ENCODE data around the gene MKNK2. TPM values are rescaled to one million over a fixed set of nuclear protein-coding genes. Genes with fewer than 3 reads are reported as not detected.
"Not testable (repeated sequence)": the region's sequence is repeated elsewhere in the genome, so short reads cannot be mapped to it uniquely, and the experiment has no call there.

The MKNK2 gene

DNA sequence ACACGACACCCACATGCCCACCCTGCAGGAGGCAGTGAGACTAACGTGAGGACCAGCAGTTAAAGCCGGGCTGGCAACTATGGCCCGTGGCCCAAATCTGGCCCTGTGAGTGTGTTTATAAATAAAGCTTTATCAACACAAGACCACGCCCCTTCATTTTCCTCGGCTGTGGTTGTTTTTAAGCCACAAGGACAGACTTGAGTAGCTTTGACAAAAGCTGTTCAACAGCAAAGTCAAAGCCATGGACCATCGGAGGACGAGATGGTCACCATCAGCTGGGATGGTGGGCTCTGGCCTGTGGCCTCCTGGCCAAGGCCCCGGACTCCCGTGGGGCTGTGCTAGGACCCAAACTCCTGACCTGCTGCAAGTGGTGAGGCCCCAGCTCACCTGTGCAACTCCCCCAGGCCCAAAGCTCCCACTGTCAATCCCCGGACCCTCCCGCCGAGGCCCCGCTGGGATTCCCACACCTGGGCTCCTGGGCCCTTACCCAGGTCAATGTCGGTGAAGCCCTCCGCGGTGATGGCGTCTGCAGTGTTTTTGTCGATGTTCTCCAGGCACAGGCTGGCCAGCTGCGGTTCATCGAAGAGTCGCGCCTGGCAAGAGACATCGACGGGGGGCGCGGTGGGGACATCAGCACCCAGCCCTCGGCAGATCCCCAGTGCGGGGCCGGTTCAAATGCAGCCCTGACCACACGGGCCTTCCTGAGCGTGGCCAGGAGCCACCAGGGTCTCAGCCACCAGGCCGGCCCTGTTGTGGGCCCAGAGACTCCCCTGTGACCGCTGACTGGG, 60.6 kb downstream of the MKNK2 start:
- Histone ChIP-seq H3K79me1 (ENCODE audit: low read length) (no peaks in the 10 kb centered on the region), H2BK120ac (ENCODE audit: low read depth, low read length) (no peak overlapping the region), H3K18ac (ENCODE audit: low read length) (no peak overlapping the region), H3K4me1 (ENCODE audit: control insufficient read depth, low read depth, low read length) (no peaks in the 10 kb centered on the region), H2BK15ac (replicated peaks; ENCODE audit: low read depth) (no peak overlapping the region), H3K36me3 (ENCODE audit: control insufficient read depth, insufficient read depth, low read length) (peaks cover 2% of the 10 kb centered on the region), H3K56ac (ENCODE audit: low read length) (no peak overlapping the region), H3K27me3 (ENCODE audit: insufficient read depth, low read length, poor library complexity) (no peaks in the 10 kb centered on the region), H3K79me2 (ENCODE audit: control insufficient read depth, insufficient read depth, low read length) (no peaks in the 10 kb centered on the region), H2AK5ac (ENCODE audit: low read length) (no peak overlapping the region), H3K27ac (ENCODE audit: low read depth, low read length) (no peak overlapping the region), H3K4me2 (ENCODE audit: low read length) (no peak overlapping the region), H2BK5ac (ENCODE audit: low read length) (no peak overlapping the region), H3K4ac (ENCODE audit: low read depth, low read length) (no peak overlapping the region), H3K4me3 (ENCODE audit: low read length) (no peak overlapping the region), H4K8ac (ENCODE audit: low read depth, low read length) (no peak overlapping the region), H3K23ac (ENCODE audit: low read length) (no peak overlapping the region), H3K9ac (ENCODE audit: low read length) (no peak overlapping the region), H4K5ac (ENCODE audit: low read length) (no peak overlapping the region)
- DNase-seq, result no peak
- WGBS (ENCODE audit: extremely low coverage, insufficient coverage, low lambda C conversion rate), result no CpG with 5 or more reads among the region's 34 CpGs

GRCh38 chr19:1989513-1990229, 61.4 kb downstream of the MKNK2 start:
- no peak overlapping the region for H3K4me2 ChIP-seq (ENCODE audit: low read length)
- no peak overlapping the region for H2BK5ac ChIP-seq (ENCODE audit: low read length)
- H3K36me3 ChIP-seq (ENCODE audit: control insufficient read depth, insufficient read depth, low read length), result peaks cover 2% of the 10 kb centered on the region
- H2BK15ac ChIP-seq (replicated peaks; ENCODE audit: low read depth), result no peak overlapping the region
- no peak overlapping the region for H3K56ac ChIP-seq (ENCODE audit: low read length)
- no peaks in the 10 kb centered on the region for H3K27me3 ChIP-seq (ENCODE audit: insufficient read depth, low read length, poor library complexity)
- no peaks in the 10 kb centered on the region for H3K79me2 ChIP-seq (ENCODE audit: control insufficient read depth, insufficient read depth, low read length)
- H3K4me1 ChIP-seq (ENCODE audit: control insufficient read depth, low read depth, low read length), result no peaks in the 10 kb centered on the region
- no peak for DNase-seq
- no peak overlapping the region for H4K8ac ChIP-seq (ENCODE audit: low read depth, low read length)
- no peaks in the 10 kb centered on the region for H3K79me1 ChIP-seq (ENCODE audit: low read length)
- H4K5ac ChIP-seq (ENCODE audit: low read length), result no peak overlapping the region
- no peak overlapping the region for H3K27ac ChIP-seq (ENCODE audit: low read depth, low read length)
- no peak overlapping the region for H3K9ac ChIP-seq (ENCODE audit: low read length)
- H2BK120ac ChIP-seq (ENCODE audit: low read depth, low read length), result no peak overlapping the region
- WGBS (ENCODE audit: extremely low coverage, insufficient coverage, low lambda C conversion rate), result no CpG with 5 or more reads among the region's 40 CpGs
- H3K18ac ChIP-seq (ENCODE audit: low read length), result no peak overlapping the region
- no peak overlapping the region for H3K23ac ChIP-seq (ENCODE audit: low read length)
- H2AK5ac ChIP-seq (ENCODE audit: low read length), result no peak overlapping the region
- no peak overlapping the region for H3K4ac ChIP-seq (ENCODE audit: low read depth, low read length)
- H3K4me3 ChIP-seq (ENCODE audit: low read length), result no peak overlapping the region

DNA sequence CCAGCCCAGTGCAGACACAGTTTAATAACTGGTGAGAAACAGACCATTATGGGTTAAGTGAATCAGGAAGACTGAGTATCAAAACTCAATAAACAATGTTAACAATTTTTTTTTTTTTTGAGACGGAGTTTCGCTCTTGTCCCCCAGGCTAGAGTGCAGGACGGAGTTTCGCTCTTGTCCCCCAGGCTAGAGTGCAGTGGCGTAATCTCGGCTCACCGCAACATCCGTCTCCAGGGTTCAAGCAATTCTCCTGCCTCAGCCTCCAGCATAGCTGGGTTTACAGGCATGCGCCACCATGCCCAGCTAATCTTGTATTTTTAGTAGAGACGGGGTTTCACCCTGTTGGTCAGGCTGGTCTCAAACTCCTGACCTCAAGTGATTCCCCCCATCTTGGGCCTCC, 62.6 kb downstream of the MKNK2 start:
- not testable (repeated sequence) for H2BK5ac ChIP-seq (ENCODE audit: low read length); H3K4me1 ChIP-seq (ENCODE audit: control insufficient read depth, low read depth, low read length); H3K18ac ChIP-seq (ENCODE audit: low read length); H3K4ac ChIP-seq (ENCODE audit: low read depth, low read length); H2BK120ac ChIP-seq (ENCODE audit: low read depth, low read length); H2AK5ac ChIP-seq (ENCODE audit: low read length); H3K79me2 ChIP-seq (ENCODE audit: control insufficient read depth, insufficient read depth, low read length); DNase-seq; H4K8ac ChIP-seq (ENCODE audit: low read depth, low read length); H4K5ac ChIP-seq (ENCODE audit: low read length); H2BK15ac ChIP-seq (replicated peaks; ENCODE audit: low read depth); H3K4me2 ChIP-seq (ENCODE audit: low read length); H3K27me3 ChIP-seq (ENCODE audit: insufficient read depth, low read length, poor library complexity); H3K9ac ChIP-seq (ENCODE audit: low read length); H3K79me1 ChIP-seq (ENCODE audit: low read length); H3K56ac ChIP-seq (ENCODE audit: low read length); H3K23ac ChIP-seq (ENCODE audit: low read length); H3K4me3 ChIP-seq (ENCODE audit: low read length); H3K36me3 ChIP-seq (ENCODE audit: control insufficient read depth, insufficient read depth, low read length); H3K27ac ChIP-seq (ENCODE audit: low read depth, low read length)
- no CpG with 5 or more reads among the region's 10 CpGs for WGBS (ENCODE audit: extremely low coverage, insufficient coverage, low lambda C conversion rate)

Small RNA genes within 50 kb of the gene (small RNA-seq; reads per million reads assigned to genes)
- gene AC007136.1 (ENCODE audit: insufficient read depth), result not detected
